HEK293 (cell line): ENCODE results near the gene GPR45.
A peak's percentile ranks its signal among the peaks of the same experiment; 100 is the strongest.

ENCODE experiments used
- CTCF ChIA-PET: fragments of 350-600 bp; formaldehyde crosslinking; extraction: SDS; loops from one replicate; lab custom pipeline; 2021; ENCODE audit warnings: antibody characterized with exemption; lab: Yijun Ruan, JAX
- POLR2A ChIA-PET: fragments of 300-600 bp; formaldehyde crosslinking; extraction: SDS; loops from one replicate; lab custom pipeline; 2020; ENCODE audit warnings: antibody characterized with exemption, inconsistent platforms; lab: Yijun Ruan, JAX
- H3K27ac ChIP-seq: fragments of 200-500 bp; sonication (Bioruptor generic); 2 replicates; pipeline ENCODE4 v1.5.1; 2014; ENCODE audit warnings: low read depth, low read length, control low read depth, inconsistent platforms; ENCODE audit errors: extremely low read depth
- H3K36me3 ChIP-seq, 2 experiments: fragments of 200-500 bp in 1 of 2; sonication (Bioruptor generic) in 1 of 2; 1 replicate in 1 of 2; 2 replicates in 1 of 2; pipeline ENCODE4 v1.5.1; 2014 to 2017; ENCODE audit warnings: inconsistent platforms in 2 of 2, low read length in 2 of 2; ENCODE audit not compliant: control insufficient read depth in 2 of 2, insufficient read depth in 1 of 2
- H3K4me1 ChIP-seq: fragments of 200-500 bp; sonication (Bioruptor generic); 2 replicates; pipeline ENCODE4 v1.5.1; 2014; ENCODE audit warnings: mild to moderate bottlenecking, low read length, inconsistent platforms; ENCODE audit not compliant: control insufficient read depth, insufficient read depth
- H3K4me3 ChIP-seq: 2 replicates; pipeline ENCODE4 v1.5.1; 2011; ENCODE audit warnings: low read depth, mild to moderate bottlenecking, control low read depth, low read length, moderate library complexity
- H3K9me3 ChIP-seq: fragments of 200-500 bp; sonication (Bioruptor generic); 2 replicates; pipeline ENCODE4 v1.5.1; 2014; ENCODE audit warnings: low read depth, low read length, inconsistent platforms; ENCODE audit not compliant: control insufficient read depth, insufficient read depth
- EGR2 ChIP-seq: fragments of 450-650 bp; formaldehyde crosslinking; IDR thresholded peaks from 2 replicates; pipeline ENCODE4 v1.5.1; 2016; ENCODE audit warnings: low read depth, missing biosample characterization, missing genetic modification characterization
- HOXC10 ChIP-seq: sonication (generic); formaldehyde crosslinking; IDR thresholded peaks from 2 replicates; pipeline ENCODE4 v1.8.1; 2023; ENCODE audit warnings: mild to moderate bottlenecking, missing genetic modification reagents
- PBX3 ChIP-seq: sonication (generic); formaldehyde crosslinking; IDR thresholded peaks from 2 replicates; pipeline ENCODE4 v1.8.1; 2022; ENCODE audit warnings: mild to moderate bottlenecking, moderate library complexity, missing genetic modification reagents
- PRDM1 ChIP-seq: fragments of 450-650 bp; formaldehyde crosslinking; IDR thresholded peaks from 2 replicates; pipeline ENCODE4; 2016; ENCODE audit warnings: missing biosample characterization, missing genetic modification characterization
- REPIN1 ChIP-seq: fragments of 450-650 bp; formaldehyde crosslinking; IDR thresholded peaks from 2 replicates; pipeline ENCODE4 v1.5.1; 2017; ENCODE audit warnings: missing biosample characterization, missing genetic modification characterization, low read depth
- SCRT2 ChIP-seq: fragments of 450-650 bp; formaldehyde crosslinking; IDR thresholded peaks from 2 replicates; pipeline ENCODE4 v1.5.1; 2016; ENCODE audit warnings: missing biosample characterization, missing genetic modification characterization
- ZFHX2 ChIP-seq: fragments of 450-650 bp; formaldehyde crosslinking; conservative IDR thresholded peaks from 2 replicates; pipeline ENCODE4 v1.5.1; 2016; ENCODE audit warnings: missing biosample characterization, missing genetic modification characterization
- ZNF114 ChIP-seq: fragments of 450-650 bp; formaldehyde crosslinking; IDR thresholded peaks from 2 replicates; pipeline ENCODE4 v1.5.0; 2017; ENCODE audit warnings: missing biosample characterization, missing genetic modification characterization
- ZNF214 ChIP-seq: fragments of 450-650 bp; formaldehyde crosslinking; IDR thresholded peaks from 2 replicates; pipeline ENCODE4 v1.5.1; 2017; ENCODE audit warnings: missing biosample characterization, mild to moderate bottlenecking, missing genetic modification characterization, borderline replicate concordance
- ZNF223 ChIP-seq: fragments of 450-650 bp; formaldehyde crosslinking; IDR thresholded peaks from 2 replicates; pipeline ENCODE4 v1.5.1; 2016; ENCODE audit warnings: missing biosample characterization, missing genetic modification characterization
- ZNF280C ChIP-seq: fragments of 450-650 bp; formaldehyde crosslinking; IDR thresholded peaks from 2 replicates; pipeline ENCODE4 v1.5.1; 2016; ENCODE audit warnings: missing biosample characterization, missing genetic modification characterization
- ZNF350 ChIP-seq: fragments of 450-650 bp; formaldehyde crosslinking; IDR thresholded peaks from 2 replicates; pipeline ENCODE4 v1.5.0; 2017; ENCODE audit warnings: missing biosample characterization, mild to moderate bottlenecking, missing genetic modification characterization
- ZNF473 ChIP-seq: fragments of 450-650 bp; formaldehyde crosslinking; IDR thresholded peaks from 2 replicates; pipeline ENCODE4 v1.5.1; 2017; ENCODE audit warnings: missing biosample characterization, missing genetic modification characterization
- ZNF521 ChIP-seq: fragments of 450-650 bp; formaldehyde crosslinking; IDR thresholded peaks from 2 replicates; pipeline ENCODE4 v1.5.1; 2017; ENCODE audit warnings: missing biosample characterization, mild to moderate bottlenecking, missing genetic modification characterization
- ZNF530 ChIP-seq: fragments of 450-650 bp; formaldehyde crosslinking; IDR thresholded peaks from 2 replicates; pipeline ENCODE4 v1.5.1; 2016; ENCODE audit warnings: low read depth, missing biosample characterization, missing genetic modification characterization
- ZNF561 ChIP-seq: fragments of 450-650 bp; IDR thresholded peaks from 2 replicates; pipeline ENCODE4 v1.5.1; 2018; ENCODE audit warnings: missing biosample characterization, missing genetic modification characterization, borderline replicate concordance
- ZNF660 ChIP-seq: fragments of 450-650 bp; IDR thresholded peaks from 2 replicates; pipeline ENCODE4 v1.5.1; 2018; ENCODE audit warnings: missing biosample characterization, mild to moderate bottlenecking, missing genetic modification characterization
- ZNF670 ChIP-seq: fragments of 450-650 bp; formaldehyde crosslinking; IDR thresholded peaks from 2 replicates; pipeline ENCODE4 v1.5.1; 2016; ENCODE audit warnings: missing biosample characterization, missing genetic modification characterization, low read depth
- ZNF707 ChIP-seq: fragments of 450-650 bp; formaldehyde crosslinking; IDR thresholded peaks from 2 replicates; pipeline ENCODE4 v1.5.1; 2016; ENCODE audit warnings: missing biosample characterization, missing genetic modification characterization
- ZNF776 ChIP-seq: fragments of 450-650 bp; formaldehyde crosslinking; IDR thresholded peaks from 2 replicates; pipeline ENCODE4 v1.5.0; 2017; ENCODE audit warnings: missing biosample characterization, missing genetic modification characterization, borderline replicate concordance

Gene GPR45

GRCh38 chr2:105258835-105259350 lies 17.4 kb downstream of the GPR45 start (continued):
- TF ChIP-seq ZNF280C (tag by site-specific recombination) (no peak), REPIN1 (tag by site-specific recombination) (no peak), ZNF223 (no peak), ZNF214 (tag by site-specific recombination) (no peak), ZNF707 (tag by site-specific recombination) (no peak), ZNF670 (tag by site-specific recombination) (no peak), HOXC10 (CRISPR knock-in tag) (no peak), ZNF473 (tag by site-specific recombination) (no peak), ZNF114 (tag by site-specific recombination) (no peak)

DNA sequence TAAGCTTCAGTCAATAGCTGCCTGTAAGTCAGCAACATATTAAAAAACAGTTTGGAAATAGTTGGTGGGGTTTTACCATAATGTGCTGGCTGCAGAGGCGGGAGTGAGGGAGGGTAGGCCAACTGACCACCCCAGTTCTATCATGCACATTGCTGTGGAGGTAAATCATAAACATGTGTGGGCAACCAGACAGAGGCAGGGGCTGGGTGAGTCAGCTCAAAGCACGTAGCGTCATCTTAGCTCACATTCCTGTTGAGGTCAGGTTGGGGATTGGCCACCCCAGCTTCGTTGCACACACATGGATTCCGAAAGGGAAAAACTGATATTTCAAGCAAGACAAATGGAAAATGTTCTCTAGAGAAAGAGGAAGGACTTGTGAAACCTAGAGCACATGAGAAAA lies 19.5 kb downstream of the GPR45 start:
- H3K9me3 ChIP-seq, result no peaks in the 10 kb centered on the region
- ChIA-PET POLR2A (no interaction called here), CTCF (interaction anchor here (0.6 to 1.1 kb wide), 3 partner anchors 27 to 122 kb away, joined by 3 to 5 read pairs (median 3); no protein-coding TSS in a partner anchor)
- H3K27ac ChIP-seq, result no peak overlapping the region
- peaks cover 0 to 10% of the 10 kb centered on the region in 2 experiments; a peak in 1 of 3 replicates for H3K36me3 ChIP-seq
- no peaks in the 10 kb centered on the region for H3K4me1 ChIP-seq
- no peak overlapping the region for H3K4me3 ChIP-seq
- TF ChIP-seq EGR2 (tag by site-specific recombination) (peak; percentile 56), ZFHX2 (tag by site-specific recombination) (peak; percentile 27), ZNF521 (no peak)

DNA sequence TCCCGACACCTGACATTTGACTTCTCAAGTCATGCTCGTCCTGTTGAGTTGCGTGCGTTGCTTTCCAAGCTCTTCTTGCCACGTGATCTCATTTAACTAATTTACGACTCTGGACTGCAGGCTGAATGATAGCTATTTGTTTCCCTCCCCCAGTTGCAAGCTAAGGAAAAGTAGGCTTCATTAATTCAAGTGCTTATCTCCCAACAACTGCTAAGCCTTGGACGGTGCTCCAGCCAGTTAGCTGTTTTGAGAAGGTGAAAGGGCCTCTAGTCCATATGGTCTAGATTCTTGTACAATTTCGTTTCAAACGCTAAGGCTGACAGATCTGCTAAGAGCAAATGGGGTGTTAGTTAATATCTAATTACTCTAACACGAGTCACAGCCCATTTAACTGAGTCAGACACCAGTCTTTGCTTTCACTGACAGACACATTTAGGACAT lies 21.1 kb downstream of the GPR45 start:
- no peaks in the 10 kb centered on the region for H3K9me3 ChIP-seq
- no peak overlapping the region for H3K27ac ChIP-seq
- TF ChIP-seq ZNF660 (tag by site-specific recombination) (no peak), ZNF350 (tag by site-specific recombination) (no peak), PRDM1 (tag by site-specific recombination) (no peak), ZNF561 (no peak), SCRT2 (tag by site-specific recombination) (no peak), ZNF530 (tag by site-specific recombination) (no peak), PBX3 (CRISPR knock-in tag) (no peak), ZNF521 (no peak), ZNF707 (tag by site-specific recombination) (no peak), ZNF776 (tag by site-specific recombination) (no peak)
- ChIA-PET CTCF (interaction anchor here (0.6 kb wide), 1 partner anchor 1069 kb away, joined by 4 read pairs; no protein-coding TSS in a partner anchor), POLR2A (no interaction called here)
- H3K4me1 ChIP-seq, result no peaks in the 10 kb centered on the region
- H3K4me3 ChIP-seq, result no peak overlapping the region
- H3K36me3 ChIP-seq, result peaks cover 0 to 27% of the 10 kb centered on the region in 2 experiments; a peak in 1 of 3 replicates
